Lower leg skin (tissue), 3 donors: ENCODE results near the gene P2RY8.

ENCODE experiments used
- CTCF ChIP-seq, 3 donors: fragments of 450-650 bp; IDR thresholded peaks; one replicate each; pipeline ENCODE4 v1.5.1; 2016; ENCODE audit warnings: antibody characterized with exemption in 3 of 3, mild to moderate bottlenecking in 3 of 3, moderate library complexity in 2 of 3
- POLR2A ChIP-seq, 2 donors: fragments of 450-650 bp; IDR thresholded peaks; one replicate each; pipeline ENCODE4 v1.6.1; 2016 to 2017; ENCODE audit warnings: antibody characterized with exemption in 2 of 2, mild to moderate bottlenecking in 1 of 2, moderate library complexity in 1 of 2

GRCh38 chrX:1433646-1434357 lies 103.2 kb downstream of the P2RY8 start:
- TF ChIP-seq CTCF (IDR thresholded peaks at IDR 0.05) (no peak), POLR2A (IDR thresholded peaks at IDR 0.05) (no peak)
